Hindlimb muscle (tissue), 1 donor: ENCODE measurements around the gene RASAL2. TPM values are rescaled to one million over a fixed set of nuclear protein-coding genes. Genes with fewer than 3 reads are reported as not detected.

Experiments used
- DNase-seq: peaks from one replicate; pipeline ENCODE4 v3.0.0-alpha.2; 2013
- polyA plus RNA-seq: library from polyadenylated mRNA; unstranded; fragments of 120-200 nt; gene quantifications from one replicate; pipeline ENCODE4 v1.2.1, GENCODE V29; 2013; ENCODE audit not compliant: insufficient read length

Gene RASAL2
- polyA plus RNA-seq, 1 donor = 16.0 TPM

- DNase-seq = no peak
Measured at GRCh38 chr1:178399177-178399728, 305.3 kb downstream of the RASAL2 start.

- no peak for DNase-seq
Measured at GRCh38 chr1:178405137-178405536, 311.2 kb downstream of the RASAL2 start.

GRCh38 chr1:178407215-178407614 lies 313.3 kb downstream of the RASAL2 start:
- no peak for DNase-seq

GRCh38 chr1:178407655-178408054 lies 313.8 kb downstream of the RASAL2 start:
- peak; percentile 2 for DNase-seq

GRCh38 chr1:178408871-178409270 lies 315.0 kb downstream of the RASAL2 start:
- no peak for DNase-seq

- DNase-seq = no peak
Measured at GRCh38 chr1:178409541-178409940, 315.6 kb downstream of the RASAL2 start.

- DNase-seq = no peak
Measured at GRCh38 chr1:178411756-178412399, 318.0 kb downstream of the RASAL2 start.

DNA sequence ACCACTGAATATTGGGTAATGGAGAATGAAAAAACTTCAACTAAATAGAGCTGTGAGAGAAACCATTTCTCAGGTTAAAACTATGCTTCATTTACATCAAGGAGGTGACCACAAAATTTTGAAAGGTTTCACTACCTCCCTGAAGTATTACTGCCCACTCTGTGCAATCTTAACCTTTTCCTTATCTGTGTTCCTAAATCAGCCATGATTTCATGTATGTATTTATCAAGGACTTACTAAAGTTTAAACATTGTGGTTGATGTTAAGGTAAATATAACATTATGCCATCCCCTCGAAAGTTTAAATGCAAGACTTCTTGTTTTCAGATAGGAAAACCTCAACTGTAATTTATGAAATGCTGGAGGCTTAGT lies 318.5 kb downstream of the RASAL2 start:
- DNase-seq = no peak

DNA sequence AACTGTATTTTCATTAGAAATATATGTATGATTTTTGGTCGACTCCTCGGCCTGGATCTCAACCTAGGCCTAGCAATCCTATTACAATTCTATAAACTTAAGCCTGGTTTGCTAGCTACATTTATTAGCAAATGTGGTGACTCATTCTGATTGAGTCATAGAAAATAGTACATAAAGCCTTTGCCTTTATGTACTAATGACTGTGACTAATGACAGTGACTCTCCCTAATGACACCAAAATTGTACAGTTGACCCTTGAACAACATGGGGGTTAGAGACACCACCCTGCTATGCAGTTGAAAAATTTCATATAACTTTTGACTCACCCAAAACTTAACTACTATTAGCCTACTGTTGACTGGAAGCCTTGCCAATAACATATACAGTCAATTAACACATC lies 324.0 kb downstream of the RASAL2 start:
- DNase-seq = no peak

GRCh38 chr1:178418284-178418955 lies 324.5 kb downstream of the RASAL2 start:
- no peak for DNase-seq

DNA sequence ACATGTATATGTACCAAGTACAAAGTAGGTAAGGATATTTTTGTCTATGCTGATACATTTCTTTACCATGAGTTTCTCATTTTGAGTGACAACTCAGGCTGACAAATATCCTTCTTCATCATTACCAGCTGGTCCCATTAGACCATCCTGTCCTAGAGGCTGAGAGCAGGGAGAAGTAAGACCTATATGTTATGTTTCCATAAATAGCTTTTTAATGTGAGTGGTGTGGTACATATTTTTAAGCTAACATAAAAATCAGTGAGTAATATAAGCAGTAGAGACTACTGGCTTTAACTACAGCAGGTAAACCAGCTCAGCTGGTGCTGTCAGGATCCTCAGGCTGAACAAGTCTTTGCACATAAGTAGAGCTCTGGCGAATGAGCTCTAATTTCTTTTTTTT lies 340.5 kb downstream of the RASAL2 start:
- no peak for DNase-seq

GRCh38 chr1:178434899-178435435 lies 341.1 kb downstream of the RASAL2 start:
- DNase-seq = no peak

- DNase-seq = no peak
Measured at GRCh38 chr1:178436899-178437298, 343.0 kb downstream of the RASAL2 start.

DNA sequence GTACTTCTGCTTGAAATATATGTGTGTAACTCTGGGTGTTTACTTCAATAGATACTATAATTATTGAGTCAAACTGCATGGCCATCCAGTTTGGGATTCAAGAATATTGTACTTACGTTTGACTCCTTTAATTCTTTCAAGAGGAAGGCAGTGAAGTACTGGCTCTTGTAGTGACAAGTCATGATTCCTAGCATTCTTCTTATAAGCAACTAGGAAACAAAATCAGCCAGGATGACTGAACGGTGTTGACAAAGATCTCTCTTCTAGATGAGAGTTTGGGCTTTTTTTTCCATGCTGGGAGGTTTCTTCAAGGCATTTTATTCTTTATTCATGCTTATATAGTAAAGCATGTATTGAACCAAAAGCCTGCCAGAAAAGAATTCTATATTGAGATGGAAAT lies 344.5 kb downstream of the RASAL2 start:
- no peak for DNase-seq

- no peak for DNase-seq
Measured at GRCh38 chr1:178442925-178443324, 349.0 kb downstream of the RASAL2 start.

- no peak for DNase-seq
Measured at GRCh38 chr1:178450871-178451270, 357.0 kb downstream of the RASAL2 start.

DNA sequence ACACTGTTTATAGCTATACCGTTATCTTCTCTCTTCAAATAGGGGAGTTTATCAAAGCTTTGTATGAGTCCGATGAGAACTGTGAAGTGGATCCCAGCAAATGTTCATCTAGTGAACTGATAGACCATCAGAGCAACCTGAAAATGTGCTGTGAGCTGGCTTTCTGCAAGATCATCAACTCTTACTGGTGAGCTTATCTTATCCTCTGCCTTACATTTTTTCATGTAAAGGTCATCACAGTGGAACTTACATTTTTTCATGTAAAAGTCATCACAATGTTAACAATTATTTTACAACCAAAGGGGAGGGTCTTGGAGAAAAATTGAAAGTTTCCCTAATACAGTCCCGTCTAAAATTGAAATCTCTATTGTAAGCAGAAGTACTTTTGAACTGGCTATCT lies 357.6 kb downstream of the RASAL2 start:
- DNase-seq = no peak

DNA sequence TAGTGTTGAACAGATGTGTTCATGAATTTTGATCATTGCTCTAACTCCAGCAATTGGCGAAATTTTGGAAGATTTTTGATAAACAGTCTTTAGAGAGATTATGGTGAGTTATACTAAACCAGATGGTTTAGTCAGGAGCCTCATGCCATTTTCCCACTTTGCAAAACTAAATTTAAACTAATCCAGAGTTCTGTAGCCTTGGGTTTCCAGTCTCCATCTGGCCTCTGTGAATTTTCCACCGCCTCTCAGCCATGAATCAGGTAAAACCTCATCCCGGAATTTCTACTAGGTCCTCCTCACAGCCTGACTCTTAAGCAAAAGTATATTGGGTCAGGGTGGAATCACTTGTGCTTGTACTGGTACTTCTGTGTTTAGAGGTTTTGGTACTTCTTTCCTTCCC lies 358.1 kb downstream of the RASAL2 start:
- DNase-seq = no peak

DNA sequence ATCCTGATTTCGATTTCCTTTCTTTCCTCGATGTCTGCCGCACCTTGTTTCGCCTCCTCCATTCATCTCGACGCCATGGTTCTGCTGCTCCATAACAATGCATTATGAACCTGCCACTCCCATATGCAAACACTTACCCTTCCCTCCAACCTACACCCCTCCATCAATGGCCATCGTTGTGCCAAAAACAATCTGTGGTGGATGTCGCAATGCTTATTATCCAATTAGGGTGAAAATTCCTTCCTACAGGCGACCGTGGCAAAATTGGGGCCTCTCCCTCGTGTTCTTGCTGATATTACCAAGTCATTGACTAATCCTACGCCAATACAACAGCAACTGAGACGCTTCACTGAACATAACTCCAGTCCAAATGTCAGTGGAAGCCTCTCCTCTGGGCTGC lies 362.6 kb downstream of the RASAL2 start:
- no peak for DNase-seq

GRCh38 chr1:178457651-178458050 lies 363.7 kb downstream of the RASAL2 start:
- no peak for DNase-seq

GRCh38 chr1:178458203-178458602 lies 364.3 kb downstream of the RASAL2 start:
- DNase-seq = no peak

DNA sequence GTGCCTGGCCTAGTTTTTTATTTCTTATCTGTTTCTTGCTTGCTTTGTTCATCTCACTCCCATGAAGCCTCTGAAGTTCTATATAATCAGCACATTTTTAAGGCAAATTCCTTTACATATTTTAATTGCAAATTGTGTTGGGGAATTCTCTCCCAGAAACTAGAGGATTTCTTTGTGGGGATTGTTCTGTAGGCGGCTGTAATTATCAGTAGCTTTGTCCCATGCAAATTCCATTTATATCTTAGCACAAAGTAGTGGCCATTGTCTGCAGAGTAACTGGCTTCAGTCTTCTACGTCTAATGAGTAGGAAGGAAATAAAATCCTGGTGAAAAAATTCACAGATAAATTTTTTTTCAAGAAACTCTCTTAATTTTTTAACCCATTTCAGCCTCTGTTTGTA lies 367.2 kb downstream of the RASAL2 start:
- DNase-seq = no peak

DNA sequence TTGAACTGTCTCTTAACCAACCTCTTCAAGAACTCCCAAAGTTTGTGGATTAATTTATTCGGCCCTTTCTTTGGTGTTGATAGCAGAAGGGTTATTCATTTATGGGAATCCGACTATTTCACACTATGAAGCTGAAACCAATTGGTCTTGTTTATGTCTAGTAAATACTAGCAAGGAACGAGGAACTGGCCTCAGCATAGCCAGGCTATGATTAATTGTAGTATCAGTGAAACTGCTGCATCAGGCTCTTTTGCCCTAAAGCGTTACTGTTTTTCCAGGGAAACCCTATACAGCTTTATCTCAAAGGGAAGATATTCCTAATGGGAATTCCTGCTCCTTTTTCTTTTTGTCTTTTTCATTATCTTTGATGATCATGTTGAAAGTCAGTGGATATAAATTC lies 367.8 kb downstream of the RASAL2 start:
- DNase-seq = no peak

- no peak for DNase-seq
Measured at GRCh38 chr1:178464141-178464540, 370.2 kb downstream of the RASAL2 start.
